Measurements from ENCODE around the gene SEMA4G.
"Not testable (repeated sequence)": the region's sequence is repeated elsewhere in the genome, so short reads cannot be mapped to it uniquely, and the experiment has no call there.

SEMA4G gene

DNA sequence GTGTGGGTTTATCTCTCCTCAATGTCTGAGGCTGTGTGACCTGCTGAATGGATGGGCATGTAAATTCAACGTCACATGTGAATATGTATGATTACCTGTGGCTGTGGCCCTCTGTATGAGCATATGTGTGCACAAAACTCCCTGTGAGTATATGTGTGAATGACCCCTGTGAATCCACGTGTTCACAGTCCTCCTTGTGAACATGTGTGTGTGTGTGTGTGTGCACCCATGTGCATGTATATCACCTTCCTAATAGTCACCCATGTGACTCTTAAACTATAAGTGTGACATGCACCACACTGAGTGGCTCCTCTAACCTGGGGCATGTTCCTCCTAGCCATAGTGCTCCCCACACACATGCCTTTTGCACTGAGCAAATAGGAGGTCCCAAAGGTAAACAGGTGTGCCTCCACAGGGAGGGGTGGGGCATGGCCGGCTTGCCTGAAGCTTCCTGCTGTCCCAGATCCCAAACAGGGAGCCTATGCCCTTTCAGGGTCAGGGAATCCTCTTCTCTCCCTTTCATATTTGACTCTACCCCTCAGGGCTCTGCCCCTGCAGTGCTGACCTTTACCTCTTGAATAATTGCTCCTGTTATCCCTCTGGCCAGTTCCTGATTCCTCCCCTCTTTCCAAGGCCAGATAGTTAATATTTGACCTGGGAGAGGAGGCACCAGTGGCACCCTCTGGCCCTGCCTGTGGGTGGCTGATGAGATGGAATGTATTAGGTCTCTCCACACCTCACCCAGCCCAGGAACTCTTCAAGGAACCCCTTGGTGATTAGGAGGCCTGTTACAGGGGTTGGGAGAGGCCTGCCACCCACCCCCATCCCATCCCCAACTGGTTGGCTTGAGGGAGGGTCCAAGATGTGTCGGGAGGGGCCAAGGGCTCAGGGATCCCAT, 1.9 kb downstream of the SEMA4G start:
- no peak for DNase-seq (ENCODE audit: low read depth)

DNA sequence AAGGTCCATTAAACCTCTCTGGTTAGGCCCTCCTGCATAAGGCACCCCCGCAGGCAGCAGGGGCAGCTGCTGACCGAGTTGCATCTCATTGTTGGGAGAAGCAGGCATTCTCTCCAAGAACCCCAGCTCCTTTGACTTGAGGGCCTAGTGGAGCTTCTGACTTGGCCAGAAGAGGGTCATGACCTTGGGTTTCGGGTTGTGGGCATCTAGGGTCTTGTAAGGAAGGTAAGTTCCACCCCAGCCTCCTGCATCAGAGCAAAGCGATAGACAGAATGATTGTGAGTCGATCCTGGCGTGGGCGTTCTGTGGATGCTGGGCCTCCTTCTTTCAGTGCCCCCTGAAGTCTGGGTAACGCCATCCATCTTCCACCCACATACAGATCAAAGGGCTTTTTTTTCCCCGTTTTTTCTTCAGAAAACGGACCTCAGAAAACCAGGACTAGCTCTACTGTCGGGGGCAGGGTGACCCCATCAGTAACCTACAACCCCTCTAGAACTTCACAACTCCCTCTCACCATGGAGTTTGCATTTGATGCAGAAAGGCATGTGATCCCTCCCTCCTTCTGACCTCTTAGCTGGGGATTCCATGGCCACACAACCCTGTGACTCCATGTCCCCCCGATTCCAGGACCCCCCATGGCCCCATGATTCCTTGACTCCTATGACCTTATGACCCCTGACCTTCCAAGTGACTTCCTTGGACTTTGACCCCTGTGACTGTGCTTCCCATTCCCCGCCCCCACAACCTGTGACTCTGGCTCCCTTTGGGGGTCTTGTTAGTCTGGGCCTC, 3.0 kb downstream of the SEMA4G start:
- DNase-seq (ENCODE audit: low read depth): no peak

GRCh38 chr10:100972904-100973535, 3.7 kb downstream of the SEMA4G start:
- DNase-seq (ENCODE audit: low read depth): no peak

- not testable (repeated sequence) for DNase-seq (ENCODE audit: low read depth)
Observed at GRCh38 chr10:100975397-100975796, 6.1 kb downstream of the SEMA4G start.

DNA sequence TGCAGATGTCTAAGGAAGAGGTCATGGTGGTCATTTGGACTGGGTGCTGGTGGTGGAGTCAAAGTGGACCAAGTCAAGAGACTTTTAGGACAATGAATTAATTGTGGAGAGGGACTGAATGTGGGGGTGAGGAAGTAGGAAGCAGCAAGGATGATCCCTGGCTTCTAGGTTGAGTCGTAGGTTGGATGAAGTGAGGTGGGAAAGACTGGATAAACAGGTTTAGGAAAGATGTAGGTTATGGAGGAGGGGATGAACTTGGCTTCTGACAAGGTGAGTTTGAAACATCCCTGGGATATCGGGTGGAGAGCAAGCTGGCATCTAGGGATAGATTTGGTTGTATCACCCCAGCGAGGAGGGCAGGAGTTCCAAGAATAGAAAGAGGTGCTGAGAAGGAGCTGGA, 7.6 kb downstream of the SEMA4G start:
- no peak for DNase-seq (ENCODE audit: low read depth)

DNA sequence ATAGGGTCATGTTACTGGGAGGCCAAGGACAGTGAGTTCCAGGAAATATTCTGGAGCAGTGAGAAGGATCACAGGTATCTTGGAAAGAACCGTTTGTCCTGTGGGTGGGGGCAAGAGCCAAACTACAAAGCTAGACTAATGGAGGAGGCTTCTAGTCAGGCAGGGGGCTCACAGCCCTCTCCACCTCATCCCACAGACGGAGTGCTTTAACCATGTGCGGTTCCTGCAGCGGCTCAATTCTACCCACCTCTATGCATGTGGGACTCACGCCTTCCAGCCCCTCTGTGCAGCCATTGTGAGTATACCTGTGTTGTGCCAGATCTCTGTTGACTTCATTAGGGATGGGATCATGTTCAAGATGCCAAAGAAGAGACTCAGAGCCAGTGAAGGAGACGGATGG, 8.1 kb downstream of the SEMA4G start:
- no peak for DNase-seq (ENCODE audit: low read depth)

- no peak for DNase-seq (ENCODE audit: low read depth)
Observed at GRCh38 chr10:100978121-100978900, 9.0 kb downstream of the SEMA4G start.

GRCh38 chr10:100978901-100979195, 9.5 kb downstream of the SEMA4G start:
- DNase-seq (ENCODE audit: low read depth): no peak

DNA sequence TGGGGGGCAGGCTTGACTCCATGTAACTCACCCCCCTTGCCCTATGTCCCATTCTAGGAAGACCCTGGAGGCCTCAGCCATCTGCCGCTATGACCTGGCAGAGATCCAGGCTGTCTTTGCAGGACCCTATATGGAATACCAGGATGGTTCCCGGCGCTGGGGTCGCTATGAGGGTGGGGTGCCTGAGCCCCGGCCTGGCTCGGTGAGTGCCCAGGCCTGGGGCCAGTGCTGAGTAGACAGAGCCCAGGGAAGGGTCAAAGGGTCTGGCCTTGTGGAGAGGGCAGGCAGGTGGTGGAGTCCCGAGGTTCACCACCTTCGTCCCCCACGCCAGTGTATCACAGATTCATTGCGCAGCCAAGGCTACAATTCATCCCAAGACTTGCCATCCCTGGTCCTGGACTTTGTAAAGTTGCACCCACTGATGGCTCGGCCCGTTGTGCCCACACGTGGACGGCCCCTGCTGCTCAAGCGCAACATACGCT, 10.5 kb downstream of the SEMA4G start:
- DNase-seq (ENCODE audit: low read depth): no peak

DNA sequence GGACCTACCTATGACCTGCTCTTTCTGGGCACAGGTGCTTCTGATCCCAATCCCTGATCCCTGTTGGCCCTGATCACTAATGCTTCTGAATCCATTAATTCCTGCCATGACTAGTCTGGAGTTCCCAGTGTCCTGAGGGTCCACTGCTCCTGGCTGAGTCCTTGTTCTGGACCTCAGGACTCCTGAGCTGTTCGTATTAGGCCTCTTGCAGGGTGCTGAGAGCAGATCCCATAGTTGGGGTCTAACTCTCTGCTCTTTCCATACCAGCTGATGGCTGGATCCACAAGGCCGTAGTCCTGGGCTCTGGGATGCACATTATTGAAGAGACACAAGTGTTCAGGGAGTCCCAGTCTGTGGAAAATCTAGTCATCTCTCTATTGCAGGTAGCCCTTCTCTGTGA, 11.0 kb downstream of the SEMA4G start:
- no peak for DNase-seq (ENCODE audit: low read depth)

- no peak for DNase-seq (ENCODE audit: low read depth)
Observed at GRCh38 chr10:100980711-100981110, 11.4 kb downstream of the SEMA4G start.

GRCh38 chr10:100981178-100981772, 12.0 kb downstream of the SEMA4G start:
- no peak for DNase-seq (ENCODE audit: low read depth)

DNA sequence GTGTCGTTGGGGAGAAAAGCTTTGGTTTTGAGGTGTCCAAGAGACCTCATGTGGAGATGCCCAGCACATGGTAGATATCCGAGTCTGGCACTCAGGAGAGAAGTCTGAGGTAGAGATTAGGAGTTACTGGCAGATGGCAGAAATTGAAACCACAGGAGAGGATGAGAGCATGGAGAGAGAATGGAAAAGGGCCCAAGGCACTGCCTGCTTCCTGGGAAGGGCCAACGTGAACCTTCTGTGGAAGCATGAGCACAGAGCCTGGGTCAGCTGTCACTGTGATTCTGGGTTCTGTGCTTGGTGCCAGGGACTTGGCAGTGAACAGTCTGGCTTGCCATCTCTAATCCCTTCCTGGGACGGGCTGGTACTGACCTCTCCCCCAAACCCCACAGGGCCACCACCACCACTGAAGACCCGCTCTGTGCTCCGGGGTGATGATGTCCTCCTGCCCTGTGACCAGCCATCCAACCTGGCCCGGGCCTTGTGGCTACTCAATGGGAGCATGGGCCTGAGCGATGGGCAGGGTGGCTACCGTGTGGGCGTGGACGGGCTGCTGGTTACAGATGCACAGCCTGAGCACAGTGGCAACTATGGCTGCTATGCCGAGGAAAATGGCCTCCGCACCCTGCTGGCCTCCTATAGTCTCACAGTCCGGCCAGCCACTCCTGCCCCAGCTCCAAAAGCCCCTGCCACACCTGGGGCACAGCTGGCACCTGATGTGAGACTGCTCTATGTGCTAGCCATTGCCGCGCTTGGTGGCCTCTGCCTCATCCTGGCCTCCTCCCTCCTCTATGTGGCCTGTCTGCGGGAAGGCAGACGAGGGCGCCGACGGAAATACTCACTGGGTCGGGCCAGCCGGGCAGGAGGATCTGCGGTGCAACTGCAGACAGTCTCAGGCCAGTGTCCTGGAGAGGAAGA, 13.9 kb downstream of the SEMA4G start:
- no peak for DNase-seq (ENCODE audit: low read depth)

GRCh38 chr10:100983868-100984671, 14.8 kb downstream of the SEMA4G start:
- no peak for DNase-seq (ENCODE audit: low read depth)

- no peak for DNase-seq (ENCODE audit: low read depth)
Observed at GRCh38 chr10:100984672-100985177, 15.4 kb downstream of the SEMA4G start.

DNA sequence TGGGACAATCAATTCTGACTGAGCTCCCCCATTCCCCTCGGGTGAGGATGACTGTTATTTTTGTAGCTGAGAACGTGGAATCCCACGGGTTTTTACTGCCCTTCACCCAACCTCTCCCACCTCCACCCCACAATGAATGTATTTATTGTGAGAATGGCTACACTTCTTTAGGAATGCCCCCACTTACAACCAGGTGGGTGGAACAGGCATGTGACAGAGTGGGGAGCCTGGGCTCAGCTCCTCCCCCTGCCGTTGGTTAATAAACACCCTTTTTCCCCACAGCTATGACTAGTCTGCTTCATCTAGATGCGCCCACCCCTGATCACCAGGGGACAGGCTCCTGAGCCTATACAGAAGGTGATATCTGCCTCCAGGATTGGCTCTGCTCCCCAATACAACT, 16.0 kb downstream of the SEMA4G start:
- DNase-seq (ENCODE audit: low read depth): no peak

GRCh38 chr10:100986623-100986951, 17.3 kb downstream of the SEMA4G start:
- no peak for DNase-seq (ENCODE audit: low read depth)

GRCh38 chr10:100986952-100987684, 17.8 kb downstream of the SEMA4G start, which contains the start of the genes MRPL43 and TWNK:
MRPL43 (minus strand) TSS chr10:100987497; CDS start chr10:100987443, 54 bp downstream.
TWNK (plus strand) TSS chr10:100987543; CDS start chr10:100988211, 668 bp downstream.
- DNase-seq (ENCODE audit: low read depth): peak; percentile 70

DNA sequence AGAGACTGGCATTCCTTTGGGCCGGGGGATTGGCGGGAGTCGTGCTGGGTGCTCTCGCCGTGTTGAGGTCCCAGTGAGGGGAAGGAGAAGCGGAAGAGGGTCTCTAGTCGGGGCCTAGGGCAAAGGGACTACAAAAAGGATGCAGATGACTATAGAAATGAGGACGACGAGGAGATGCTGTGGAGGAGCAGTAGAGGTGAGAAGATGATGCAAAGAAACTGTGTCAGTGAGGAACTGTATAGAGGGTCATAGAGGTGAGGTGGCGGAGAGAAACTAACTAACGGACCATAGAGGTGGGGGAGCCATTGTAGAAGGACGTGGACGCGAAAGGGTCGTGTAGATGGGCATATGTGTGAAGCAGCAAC, 18.4 kb downstream of the SEMA4G start:
- no peak for DNase-seq (ENCODE audit: low read depth)

Data from T-helper 22 cell (primary cell).